ENCODE data around the gene OR5M11.
"Not testable (repeated sequence)": the region's sequence is repeated elsewhere in the genome, so short reads cannot be mapped to it uniquely, and the experiment has no call there.

The OR5M11 gene

GRCh38 chr11:56543157-56543556 lies at the start of gene OR5M11:
Gene OR5M11, minus strand, starts transcription at chr11:56543257. Its CDS starts 0 bp downstream, at chr11:56543257.
- DNase-seq: no peak

GRCh38 chr11:56592088-56592717 lies 49.1 kb upstream of the OR5M11 start:
- not testable (repeated sequence) for DNase-seq

GRCh38 chr11:56577621-56578020 lies 34.6 kb upstream of the OR5M11 start, which contains the start of gene OR5M10:
Gene OR5M10, minus strand, starts transcription at chr11:56577721. Its CDS starts 0 bp downstream, at chr11:56577721.
- DNase-seq: no peak

- no peak for DNase-seq
These were observed 15.5 kb upstream of the OR5M11 start for GRCh38 chr11:56558574-56558973.

- not testable (repeated sequence) for DNase-seq
These were observed 11.6 kb upstream of the OR5M11 start for GRCh38 chr11:56554691-56555090.

GRCh38 chr11:56545531-56545930 lies 2.5 kb upstream of the OR5M11 start:
- no peak for DNase-seq

- no peak for DNase-seq
These were observed 682 bp upstream of the OR5M11 start for GRCh38 chr11:56543739-56544138.

GRCh38 chr11:56533054-56533740 lies 9.9 kb downstream of the OR5M11 start:
- no peak for DNase-seq

- DNase-seq: no peak
These were observed 11.2 kb downstream of the OR5M11 start for GRCh38 chr11:56531856-56532255.

- no peak for DNase-seq
These were observed 21.0 kb downstream of the OR5M11 start for GRCh38 chr11:56522008-56522407.

- no peak for DNase-seq
These were observed 29.8 kb downstream of the OR5M11 start for GRCh38 chr11:56513280-56513679.

GRCh38 chr11:56509439-56509838 lies 33.6 kb downstream of the OR5M11 start:
- DNase-seq: no peak

- DNase-seq: no peak
These were observed 46.0 kb downstream of the OR5M11 start for GRCh38 chr11:56497010-56497409.

GRCh38 chr11:56495117-56495516 lies 47.9 kb downstream of the OR5M11 start:
- no peak for DNase-seq

All from inflammatory macrophage treated with lipopolysaccharide for 1 hour (primary cell).